ENCODE measurements around the gene OSGIN1. TPM values are rescaled to one million over a fixed set of nuclear protein-coding genes. Genes with fewer than 3 reads are reported as not detected.
"Not testable (repeated sequence)": the region's sequence is repeated elsewhere in the genome, so short reads cannot be mapped to it uniquely, and the experiment has no call there.

OSGIN1 gene
- total RNA-seq, 2 donors from 2014 or later: 4.4 to 9.4 TPM

- intact Hi-C loops (cut with DNase I): no loop called here
- H3K4me1 ChIP-seq (replicated peaks): peaks cover 3% of the 10 kb centered on the region
- peak overlapping the region in 1 of 2 donors; percentile 73 for H3K27ac ChIP-seq
- H3K4me3 ChIP-seq: no peak overlapping the region
- no peak for DNase-seq (ENCODE audit: low spot score)
- H3K9me3 ChIP-seq: no peaks in the 10 kb centered on the region
- TF ChIP-seq POLR2AphosphoS5 (IDR thresholded peaks at IDR 0.05) (no peak), CTCF (IDR thresholded peaks at IDR 0.05) (no peak), POLR2A (IDR thresholded peaks at IDR 0.05) (no peak)
- no peaks in the 10 kb centered on the region for H3K36me3 ChIP-seq
- 93% methylated on average over 24 of the region's 24 CpGs for WGBS
- H3K27me3 ChIP-seq (replicated peaks; ENCODE audit: insufficient read depth): no peaks in the 10 kb centered on the region
Observed at GRCh38 chr16:83946154-83946780, 6.8 kb upstream of the OSGIN1 start.

- Histone ChIP-seq H3K4me3 (no peak overlapping the region), H3K4me1 (replicated peaks) (peaks cover 3% of the 10 kb centered on the region), H3K9me3 (no peaks in the 10 kb centered on the region), H3K27me3 (replicated peaks; ENCODE audit: insufficient read depth) (no peaks in the 10 kb centered on the region), H3K27ac (peak overlapping the region in 1 of 2 donors; percentile 73), H3K36me3 (no peaks in the 10 kb centered on the region)
- intact Hi-C loops (cut with DNase I): no loop called here
- peak; percentile 59 for TF ChIP-seq POLR2AphosphoS5 (IDR thresholded peaks at IDR 0.05)
- TF ChIP-seq POLR2A (IDR thresholded peaks at IDR 0.05): no peak
- WGBS: 70% methylated on average over 21 of the region's 21 CpGs
- peak; percentile 27 for DNase-seq (ENCODE audit: low spot score)
Observed at GRCh38 chr16:83946781-83947566, 6.1 kb upstream of the OSGIN1 start.

GRCh38 chr16:83947642-83948234, 5.3 kb upstream of the OSGIN1 start:
- no peak overlapping the region for H3K4me3 ChIP-seq
- WGBS: 88% methylated on average over 14 of the region's 14 CpGs
- no peak for TF ChIP-seq POLR2AphosphoS5 (IDR thresholded peaks at IDR 0.05)
- intact Hi-C loops (cut with DNase I): no loop called here
- DNase-seq (ENCODE audit: low spot score): no peak
- no peaks in the 10 kb centered on the region for H3K9me3 ChIP-seq
- H3K27ac ChIP-seq: peak overlapping the region in 1 of 2 donors; percentile 73
- H3K27me3 ChIP-seq (replicated peaks; ENCODE audit: insufficient read depth): no peaks in the 10 kb centered on the region
- peaks cover 3% of the 10 kb centered on the region for H3K4me1 ChIP-seq (replicated peaks)
- H3K36me3 ChIP-seq: no peaks in the 10 kb centered on the region

DNA sequence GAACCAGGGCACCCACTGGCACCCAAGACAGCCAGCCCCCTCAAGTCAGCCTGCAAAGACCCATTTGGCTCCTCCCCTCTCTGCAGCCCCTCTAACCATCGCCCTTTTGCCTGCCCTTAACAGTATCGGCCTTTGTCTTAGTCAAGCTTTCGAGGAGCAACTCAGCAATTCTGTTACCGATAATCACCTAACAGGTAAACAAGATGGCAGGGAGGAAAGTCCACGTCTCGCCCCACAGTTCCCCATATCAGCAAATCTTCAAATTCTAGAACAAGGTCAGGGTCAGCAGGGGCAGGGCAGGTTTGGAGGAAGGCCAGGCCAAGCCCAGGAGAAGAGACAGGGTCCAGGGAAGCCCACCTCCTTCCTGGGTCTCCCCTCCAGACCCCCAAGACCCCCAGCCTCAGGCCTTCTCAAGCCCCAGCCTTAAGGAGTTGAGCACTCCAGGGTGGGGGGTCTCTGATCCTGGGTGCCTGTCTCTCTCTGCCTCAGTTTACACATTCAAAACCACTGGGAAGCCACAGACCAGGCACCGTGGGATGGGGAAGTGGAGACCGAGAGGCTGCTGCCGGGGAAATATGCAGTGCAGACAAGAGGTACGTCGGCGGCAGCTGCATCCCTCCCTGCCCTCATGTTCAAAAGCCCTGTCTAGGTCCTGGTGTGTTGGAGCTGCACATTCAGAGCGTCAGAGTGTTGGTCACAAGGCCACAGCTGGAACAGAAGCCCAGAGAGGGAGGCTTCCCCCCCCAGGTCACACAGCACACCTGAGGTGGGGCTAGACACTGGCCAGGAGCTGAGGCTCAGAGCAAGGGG, 3.9 kb upstream of the OSGIN1 start:
- Histone ChIP-seq H3K4me1 (replicated peaks) (peaks cover 7% of the 10 kb centered on the region), H3K27ac (no peak overlapping the region), H3K27me3 (replicated peaks; ENCODE audit: insufficient read depth) (no peaks in the 10 kb centered on the region), H3K9me3 (no peaks in the 10 kb centered on the region), H3K36me3 (no peaks in the 10 kb centered on the region), H3K4me3 (no peak overlapping the region)
- intact Hi-C loops (cut with DNase I): no loop called here
- 90% methylated on average over 13 of the region's 13 CpGs for WGBS
- DNase-seq (ENCODE audit: low spot score): no peak
- no peak for TF ChIP-seq POLR2AphosphoS5 (IDR thresholded peaks at IDR 0.05)
- TF ChIP-seq CTCF (IDR thresholded peaks at IDR 0.05): no peak
- no peak for TF ChIP-seq POLR2A (IDR thresholded peaks at IDR 0.05)

DNA sequence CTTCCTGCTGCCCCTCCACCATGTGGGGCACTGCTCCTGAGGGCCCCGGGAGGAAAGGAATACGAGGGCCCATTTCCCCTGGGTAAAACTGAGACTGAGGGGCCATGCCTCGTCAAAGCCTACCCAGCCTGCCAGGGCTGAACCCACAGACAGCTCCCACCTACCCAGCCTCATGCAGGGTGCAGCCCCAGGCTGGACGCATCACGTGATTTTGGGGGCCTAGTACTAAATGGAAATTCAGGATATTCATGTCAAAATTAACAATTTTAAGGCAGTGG, 3.4 kb upstream of the OSGIN1 start:
- Histone ChIP-seq H3K4me3 (no peak overlapping the region), H3K27me3 (replicated peaks; ENCODE audit: insufficient read depth) (no peaks in the 10 kb centered on the region), H3K27ac (no peak overlapping the region), H3K4me1 (replicated peaks) (peaks cover 7% of the 10 kb centered on the region), H3K36me3 (no peaks in the 10 kb centered on the region), H3K9me3 (no peaks in the 10 kb centered on the region)
- no peak for DNase-seq (ENCODE audit: low spot score)
- intact Hi-C loops (cut with DNase I): loop anchor here (10.0 kb wide), 1 partner anchor 335 kb away; no protein-coding TSS in a partner anchor
- 91% methylated on average over 4 of the region's 5 CpGs for WGBS
- no peak for TF ChIP-seq POLR2A (IDR thresholded peaks at IDR 0.05)
- TF ChIP-seq POLR2AphosphoS5 (IDR thresholded peaks at IDR 0.05): no peak
- no peak for TF ChIP-seq CTCF (IDR thresholded peaks at IDR 0.05)

DNA sequence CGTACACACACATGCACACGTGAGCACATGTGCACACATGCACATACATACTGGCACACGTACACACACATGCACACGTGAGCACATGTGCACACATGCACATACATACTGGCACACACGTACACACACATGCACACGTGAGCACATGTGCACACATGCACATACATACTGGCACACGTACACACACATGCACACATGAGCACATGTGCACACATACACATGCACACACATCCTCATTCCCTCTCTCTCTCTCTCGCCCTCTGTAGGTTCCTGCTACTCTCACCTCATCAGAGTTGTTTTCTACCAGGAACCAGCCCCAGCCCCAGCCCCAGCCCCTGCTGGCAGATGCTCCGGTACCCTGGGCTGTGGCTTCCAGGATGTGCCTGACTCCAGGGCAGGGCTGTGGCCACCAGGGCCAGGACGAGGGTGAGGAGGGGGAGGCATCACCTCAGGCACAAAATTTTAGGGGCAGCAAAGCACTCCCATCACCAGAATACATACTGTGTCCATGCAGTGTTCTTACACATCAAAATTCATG, 2.1 kb upstream of the OSGIN1 start:
- 81% methylated on average over 8 of the region's 10 CpGs for WGBS
- intact Hi-C loops (cut with DNase I): loop anchor here (10.0 kb wide), 1 partner anchor 334 kb away; no protein-coding TSS in a partner anchor
- H3K36me3 ChIP-seq; H3K4me3 ChIP-seq; H3K4me1 ChIP-seq (replicated peaks); H3K27me3 ChIP-seq (replicated peaks; ENCODE audit: insufficient read depth); H3K27ac ChIP-seq; H3K9me3 ChIP-seq; DNase-seq (ENCODE audit: low spot score): not testable (repeated sequence)

Data from prostate gland (tissue), 2 donors.